H1 (cell line): ENCODE data around the gene RGMB. TPM values are rescaled to one million over a fixed set of nuclear protein-coding genes. Genes with fewer than 3 reads are reported as not detected.
"Not testable (repeated sequence)": the region's sequence is repeated elsewhere in the genome, so short reads cannot be mapped to it uniquely, and the experiment has no call there.

Experiments used
- CTCF ChIA-PET: fragments of 300-600 bp; sonication (Branson Sonifier 250); formaldehyde crosslinking; loops from one replicate; lab custom pipeline; 2021; ENCODE audit not compliant: partially characterized antibody; lab: Charles Lee
- POLR2A ChIA-PET: fragments of 300-600 bp; sonication (Branson Sonifier 250); formaldehyde crosslinking; loops from one replicate; lab custom pipeline; 2021; ENCODE audit warnings: inconsistent platforms; ENCODE audit not compliant: partially characterized antibody; lab: Charles Lee
- DNase-seq, 2 experiments: peaks; one replicate each; pipeline versions ENCODE4 v3.0.0 to v3.0.0-alpha.2; 2010 to 2022; ENCODE audit warnings: low spot score in 2 of 2, low read depth in 1 of 2, mixed read lengths in 1 of 2
- FAIRE-seq: peaks from 2 replicates; lab custom pipeline; 2011; peaks lifted over from hg19 to GRCh38; lab: Jason Lieb, UNC
- H2AFZ ChIP-seq: 2 replicates; pipeline ENCODE4 v1.8.1; 2012; ENCODE audit warnings: low read length, inconsistent platforms
- H2AK5ac ChIP-seq: 2 replicates; pipeline ENCODE4 v1.6.1; 2013; ENCODE audit warnings: low read depth, low read length
- H2BK120ac ChIP-seq: replicated peaks from 2 replicates; pipeline ENCODE3; 2013; ENCODE audit warnings: low read depth, low read length, inconsistent platforms
- H2BK12ac ChIP-seq: 2 replicates; pipeline ENCODE4 v1.6.1; 2013; ENCODE audit warnings: low read depth, low read length
- H2BK15ac ChIP-seq: 2 replicates; pipeline ENCODE4 v1.6.1; 2013; ENCODE audit warnings: low read length
- H2BK20ac ChIP-seq: 2 replicates; pipeline ENCODE4 v1.6.1; 2013; ENCODE audit warnings: low read length
- H2BK5ac ChIP-seq: 2 replicates; pipeline ENCODE4 v1.6.1; 2013; ENCODE audit warnings: low read depth, low read length
- H3K14ac ChIP-seq: 2 replicates; pipeline ENCODE4 v1.6.1; 2013; ENCODE audit warnings: inconsistent platforms; ENCODE audit not compliant: insufficient read length
- H3K18ac ChIP-seq: 2 replicates; pipeline ENCODE4 v1.6.1; 2013; ENCODE audit warnings: low read length; ENCODE audit errors: extremely low read depth
- H3K23ac ChIP-seq: 2 replicates; pipeline ENCODE4 v1.6.1; 2013; ENCODE audit warnings: inconsistent platforms; ENCODE audit not compliant: insufficient read length
- H3K23me2 ChIP-seq: 2 replicates; pipeline ENCODE4 v1.6.1; 2013; ENCODE audit warnings: low read depth, low read length
- H3K27ac ChIP-seq: 2 replicates; pipeline ENCODE4 v1.6.1; 2011; ENCODE audit warnings: low read depth, low read length, inconsistent platforms
- H3K27me3 ChIP-seq, 4 experiments: replicated peaks in 1 of 4; 1 replicate in 1 of 4; 2 replicates in 3 of 4; pipeline versions ENCODE4 v1.6.1 to v1.8.1; 2011 to 2013; ENCODE audit warnings: low read length in 3 of 4, mild to moderate bottlenecking in 3 of 4, inconsistent platforms in 2 of 4, mixed read lengths in 2 of 4, moderate library complexity in 1 of 4; ENCODE audit not compliant: control insufficient read depth in 3 of 4, insufficient read depth in 3 of 4; ENCODE audit errors: extremely low read depth in 1 of 4
- H3K36me3 ChIP-seq, 4 experiments: 2 replicates each; pipeline versions ENCODE4 v1.6.1 to v1.8.1; 2011 to 2013; ENCODE audit warnings: mild to moderate bottlenecking in 4 of 4, low read length in 3 of 4, moderate library complexity in 2 of 4, control low read depth in 1 of 4, inconsistent platforms in 1 of 4; ENCODE audit not compliant: insufficient read depth in 4 of 4, control insufficient read depth in 2 of 4
- H3K4ac ChIP-seq: replicated peaks from 2 replicates; pipeline ENCODE3; 2013; ENCODE audit warnings: low read length, low read depth, mixed read lengths, inconsistent platforms; ENCODE audit not compliant: insufficient read length
- H3K4me1 ChIP-seq, 4 experiments: replicated peaks in 1 of 4; 1 replicate in 1 of 4; 2 replicates in 3 of 4; pipeline versions ENCODE4 v1.6.1 to v1.8.1; 2011 to 2013; ENCODE audit warnings: low read length in 3 of 4, inconsistent platforms in 2 of 4, mixed read lengths in 1 of 4; ENCODE audit not compliant: insufficient read depth in 4 of 4, control insufficient read depth in 3 of 4
- H3K4me2 ChIP-seq, 2 experiments: 2 replicates each; pipeline versions ENCODE4 v1.6.1 to v1.8.1; 2011 to 2013; ENCODE audit warnings: low read depth in 2 of 2, low read length in 2 of 2, control low read depth in 1 of 2, inconsistent platforms in 1 of 2, mild to moderate bottlenecking in 1 of 2; ENCODE audit not compliant: insufficient read depth in 1 of 2
- H3K4me3 ChIP-seq, 4 experiments: fragments of 200-600, 300-600 bp in 1 of 4; sonication (generic), shearing (Covaris generic), sonication (Bioruptor Twin) in 1 of 4; 2 replicates each; pipeline versions ENCODE4 v1.5.1 to v1.8.1; 2011 to 2016; ENCODE audit warnings: low read length in 4 of 4, low read depth in 3 of 4, control low read depth in 2 of 4, inconsistent platforms in 2 of 4, mild to moderate bottlenecking in 2 of 4, mixed read lengths in 1 of 4, moderate library complexity in 1 of 4; ENCODE audit not compliant: insufficient read depth in 2 of 4; ENCODE audit errors: extremely low read depth in 1 of 4
- H3K56ac ChIP-seq: replicated peaks from 2 replicates; pipeline ENCODE3; 2013; ENCODE audit warnings: low read depth, mild to moderate bottlenecking, mixed read lengths, low read length, inconsistent platforms; ENCODE audit not compliant: insufficient read length
- H3K79me1 ChIP-seq: 2 replicates; pipeline ENCODE4 v1.6.1; 2013; ENCODE audit warnings: low read depth, low read length, control low read depth
- H3K79me2 ChIP-seq, 2 experiments: 2 replicates each; pipeline versions ENCODE4 v1.6.1 to v1.8.1; 2012 to 2013; ENCODE audit warnings: low read length in 2 of 2, mild to moderate bottlenecking in 2 of 2, inconsistent platforms in 1 of 2; ENCODE audit not compliant: insufficient read depth in 2 of 2, control insufficient read depth in 1 of 2
- H3K9ac ChIP-seq, 4 experiments: replicated peaks in 1 of 4; 1 replicate in 1 of 4; 2 replicates in 3 of 4; pipeline versions ENCODE4 v1.6.1 to v1.8.1; 2011 to 2013; ENCODE audit warnings: low read depth in 3 of 4, low read length in 3 of 4, control low read depth in 2 of 4, mild to moderate bottlenecking in 2 of 4, moderate library complexity in 2 of 4, inconsistent platforms in 1 of 4; ENCODE audit errors: extremely low read depth in 1 of 4
- H3K9me3 ChIP-seq, 2 experiments: 2 replicates each; pipeline versions ENCODE4 v1.6.1 to v1.8.1; 2012 to 2013; ENCODE audit warnings: mild to moderate bottlenecking in 2 of 2, moderate library complexity in 2 of 2, control low read depth in 1 of 2, inconsistent platforms in 1 of 2, low read depth in 1 of 2, low read length in 1 of 2, mixed read lengths in 1 of 2; ENCODE audit not compliant: insufficient read depth in 2 of 2
- H4K20me1 ChIP-seq, 2 experiments: replicated peaks in 1 of 2; 2 replicates each; pipeline versions ENCODE3 to v1.8.1; 2011 to 2013; ENCODE audit warnings: inconsistent platforms in 2 of 2, low read length in 2 of 2, mild to moderate bottlenecking in 1 of 2; ENCODE audit not compliant: insufficient read depth in 2 of 2, control insufficient read depth in 1 of 2
- H4K5ac ChIP-seq: 2 replicates; pipeline ENCODE4 v1.6.1; 2013; ENCODE audit warnings: low read length, low read depth, mixed read lengths, inconsistent platforms; ENCODE audit not compliant: insufficient read length
- H4K8ac ChIP-seq: 2 replicates; pipeline ENCODE4 v1.8.0; 2013; ENCODE audit warnings: mild to moderate bottlenecking, moderate library complexity, low read length, inconsistent platforms; ENCODE audit not compliant: insufficient read depth; ENCODE audit errors: extremely low read depth
- H4K91ac ChIP-seq: replicated peaks from 2 replicates; pipeline ENCODE3; 2013; ENCODE audit warnings: low read length, mixed read lengths, inconsistent platforms; ENCODE audit not compliant: insufficient read length
- WGBS, 2 experiments: shearing (Covaris generic) in 1 of 2; methylation state at CpG; one replicate each; pipeline versions ENCODE4 v1.1.6 to v1.1.7; 2013 to 2015; ENCODE audit warnings: low lambda C conversion rate in 2 of 2, mixed read lengths in 2 of 2, inconsistent platforms in 1 of 2, low coverage in 1 of 2, missing lambda C conversion rate in 1 of 2; ENCODE audit not compliant: insufficient replicate concordance in 2 of 2, insufficient coverage in 1 of 2, insufficient read length in 1 of 2; ENCODE audit errors: extremely low coverage in 1 of 2, missing lambda C conversion rate in 1 of 2; 5-methylcytosine and 5-hydroxymethylcytosine counted together
- polyA plus RNA-seq, 7 experiments: library from polyadenylated mRNA; depleted of rRNA in 3 of 7; stranded (reverse) in 5 of 7; unstranded in 2 of 7; fragments of >200 nt in 5 of 7; fragments of 200-250 nt in 2 of 7; gene quantifications; 1 replicate in 5 of 7; 2 replicates in 1 of 7; 4 replicates in 1 of 7; pipeline versions ENCODE4 v1.2.1 to v1.2.3, GENCODE V29; 2011 to 2013; ENCODE audit warnings: missing spikeins in 2 of 7, mixed read lengths in 2 of 7
- total RNA-seq: library from RNA; stranded (reverse); fragmentation: NEBNext Ultra II Directional; extraction: Animal tissue kit (Norgen Biotek cat#: 25700); gene quantifications from 2 replicates; pipeline ENCODE4 v1.2.1, GENCODE V29; 2021

The RGMB gene
- total and polyA plus RNA-seq, 2 of the 8 experiments (the other 6 are each of a cell fraction or from before 2014, with no cell fraction given): 11.7 to 27.0 TPM

DNA sequence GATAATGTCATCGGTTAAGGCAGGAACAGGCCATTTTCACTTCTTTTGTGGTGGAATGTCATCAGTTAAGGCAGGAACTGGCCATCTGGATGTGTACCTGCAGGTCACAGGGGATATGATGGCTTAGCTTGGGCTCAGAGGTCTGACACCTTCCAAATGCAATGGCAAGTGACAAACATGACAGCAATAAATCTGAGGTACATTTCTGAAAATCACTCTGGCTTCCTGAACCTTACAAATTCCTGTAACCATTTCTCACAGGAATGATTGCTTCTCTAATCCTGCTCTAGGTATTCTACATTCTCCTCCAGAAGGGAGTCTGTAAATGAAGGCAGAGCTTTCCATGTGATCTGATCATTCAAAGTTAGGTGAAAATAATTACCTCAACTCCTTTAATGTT, 20.7 kb upstream of the RGMB start:
- H3K23me2 ChIP-seq, H3K79me1 ChIP-seq, H4K20me1 ChIP-seq, FAIRE-seq, H3K79me2 ChIP-seq, H4K5ac ChIP-seq, H2AFZ ChIP-seq, H3K27ac ChIP-seq, H3K9me3 ChIP-seq, H2BK15ac ChIP-seq, H3K9ac ChIP-seq, H2AK5ac ChIP-seq, H3K4me3 ChIP-seq, H2BK20ac ChIP-seq, H3K56ac ChIP-seq, H4K91ac ChIP-seq, H3K36me3 ChIP-seq, H4K8ac ChIP-seq, H3K14ac ChIP-seq, H2BK12ac ChIP-seq, H3K23ac ChIP-seq, H3K27me3 ChIP-seq, H3K4ac ChIP-seq, DNase-seq: not testable (repeated sequence)
- Histone ChIP-seq H2BK5ac (peak overlapping the region; percentile 84; the same call in 1 of the 2 replicates), H3K18ac (peak overlapping the region; percentile 38; the same call in 1 of the 2 replicates), H3K4me1 (peaks cover 0 to 13% (median 6%) of the 10 kb centered on the region in 4 experiments; a peak in 2 of 7 replicates), H3K4me2 (peak overlapping the region in 1 of 2 experiments; percentile 47; a peak in 1 of 4 replicates), H2BK120ac (peak overlapping the region; percentile 81)
- ChIA-PET CTCF (interaction anchor here (0.6 to 10.1 kb wide), 8 partner anchors 11 to 623 kb away, joined by 3 to 94 read pairs (median 4); partner anchors contain the start of gene RGMB), POLR2A (interaction anchor here (0.6 to 4.4 kb wide), 5 partner anchors 9 to 40 kb away, joined by 3 to 21 read pairs (median 3); no protein-coding TSS in a partner anchor)
- WGBS, 2 experiments: 46% methylated on average over 1 of the region's 1 CpG; no CpG with 5 or more reads in 1 of the 2 experiments
